NCI-H2029 treated with DMSO at 0.1 percent for 48 hours (cell line): ENCODE measurements around the gene EXOC8.
"Not testable (repeated sequence)": the region's sequence is repeated elsewhere in the genome, so short reads cannot be mapped to it uniquely, and the experiment has no call there.

ENCODE experiments used
- DNase-seq: peaks from one replicate; lab custom pipeline; 2025; lab: John Stamatoyannopoulos, UW

EXOC8 gene

DNA sequence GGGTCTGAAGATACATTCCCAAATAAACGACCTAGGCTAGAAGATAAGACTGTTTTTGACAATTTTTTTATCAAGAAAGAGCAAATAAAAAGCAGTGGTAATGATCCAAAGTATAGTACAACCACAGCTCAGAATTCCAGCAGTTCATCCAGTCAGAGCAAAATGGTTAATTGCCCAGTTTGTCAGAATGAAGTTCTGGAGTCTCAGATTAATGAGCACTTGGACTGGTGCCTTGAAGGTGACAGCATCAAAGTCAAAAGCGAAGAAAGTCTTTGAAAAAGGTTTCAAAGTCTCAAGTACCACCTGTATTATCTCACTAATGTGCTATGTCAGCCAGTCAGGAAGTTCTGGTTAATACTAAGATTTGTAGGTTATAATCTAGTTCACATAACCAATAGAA lies 15.4 kb upstream of the EXOC8 start:
- DNase-seq, result no peak

DNA sequence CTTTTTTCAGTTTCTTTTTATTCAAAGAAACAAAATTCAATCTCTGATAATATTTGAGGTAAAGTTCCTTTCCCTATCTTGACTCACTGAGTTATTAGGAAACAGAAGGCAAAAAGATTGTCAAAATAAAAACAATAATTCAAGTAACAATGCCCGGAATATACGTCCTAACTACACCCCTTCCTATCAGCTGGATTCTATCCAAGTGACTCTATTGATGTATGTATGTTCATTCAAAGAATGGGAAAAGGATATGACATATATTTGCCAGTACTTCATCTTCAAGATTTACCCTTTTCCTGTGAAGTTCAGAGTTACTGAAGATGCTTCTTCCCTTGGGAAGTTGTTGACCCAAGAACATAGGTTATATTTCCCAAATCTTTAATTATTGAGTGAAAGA lies 14.2 kb upstream of the EXOC8 start:
- no peak for DNase-seq

DNA sequence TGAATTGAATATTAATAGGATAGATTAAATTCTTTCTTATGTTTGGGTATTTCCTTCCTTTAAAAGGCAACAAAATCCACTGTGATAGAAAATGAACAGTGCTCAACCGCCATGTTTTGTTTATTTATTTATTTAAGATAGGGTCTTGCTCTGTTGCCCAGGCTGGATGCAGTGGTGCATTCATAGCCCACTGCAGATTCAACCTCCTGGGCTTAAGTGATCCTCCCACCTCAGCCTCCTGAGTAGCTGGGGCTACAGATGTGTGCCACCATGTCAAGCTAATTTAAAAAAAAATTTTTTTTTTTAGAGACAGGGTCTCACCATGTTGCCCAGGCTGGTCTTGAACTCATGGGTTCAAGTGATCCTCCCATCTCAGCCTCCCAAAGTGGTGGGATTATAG lies 11.2 kb upstream of the EXOC8 start:
- DNase-seq, result not testable (repeated sequence)

DNA sequence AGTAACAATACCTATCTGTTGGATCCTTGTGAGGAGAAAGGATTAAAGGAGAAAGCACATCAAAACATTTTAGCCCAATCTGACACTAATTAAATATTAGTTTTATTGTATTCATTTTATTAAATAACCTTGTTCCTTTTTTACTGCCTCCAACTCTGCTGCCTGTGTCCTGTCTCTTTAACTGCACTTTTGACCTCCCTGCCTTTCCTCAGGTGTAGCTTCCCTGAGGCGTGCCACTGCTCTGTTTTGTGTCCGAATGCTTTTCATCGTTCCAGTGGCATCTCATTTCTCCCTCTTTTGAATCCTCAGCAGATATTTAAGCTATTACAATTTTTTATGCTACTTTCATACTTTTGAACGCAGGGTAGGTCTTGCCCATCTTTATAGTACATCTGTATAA lies 10.8 kb upstream of the EXOC8 start:
- DNase-seq, result no peak

DNA sequence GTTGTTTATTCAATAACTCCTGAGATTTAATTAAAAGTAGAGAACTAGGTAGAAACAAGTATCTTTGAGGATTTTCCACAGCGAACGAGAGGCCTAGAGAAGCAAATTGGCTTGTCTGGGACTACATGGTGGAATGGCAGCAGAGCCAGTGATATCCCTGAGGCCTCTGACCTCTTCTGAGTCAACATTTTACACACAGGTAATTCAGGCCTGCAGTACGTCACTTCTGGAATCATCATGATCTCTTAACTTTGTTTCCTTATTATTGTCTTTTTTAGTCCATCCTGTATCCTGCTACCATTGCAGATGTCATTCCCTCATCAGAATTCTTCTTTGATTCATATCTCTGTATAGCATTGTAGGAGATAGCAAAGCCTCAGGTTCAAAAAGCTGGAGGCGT lies 10.3 kb upstream of the EXOC8 start:
- no peak for DNase-seq

DNA sequence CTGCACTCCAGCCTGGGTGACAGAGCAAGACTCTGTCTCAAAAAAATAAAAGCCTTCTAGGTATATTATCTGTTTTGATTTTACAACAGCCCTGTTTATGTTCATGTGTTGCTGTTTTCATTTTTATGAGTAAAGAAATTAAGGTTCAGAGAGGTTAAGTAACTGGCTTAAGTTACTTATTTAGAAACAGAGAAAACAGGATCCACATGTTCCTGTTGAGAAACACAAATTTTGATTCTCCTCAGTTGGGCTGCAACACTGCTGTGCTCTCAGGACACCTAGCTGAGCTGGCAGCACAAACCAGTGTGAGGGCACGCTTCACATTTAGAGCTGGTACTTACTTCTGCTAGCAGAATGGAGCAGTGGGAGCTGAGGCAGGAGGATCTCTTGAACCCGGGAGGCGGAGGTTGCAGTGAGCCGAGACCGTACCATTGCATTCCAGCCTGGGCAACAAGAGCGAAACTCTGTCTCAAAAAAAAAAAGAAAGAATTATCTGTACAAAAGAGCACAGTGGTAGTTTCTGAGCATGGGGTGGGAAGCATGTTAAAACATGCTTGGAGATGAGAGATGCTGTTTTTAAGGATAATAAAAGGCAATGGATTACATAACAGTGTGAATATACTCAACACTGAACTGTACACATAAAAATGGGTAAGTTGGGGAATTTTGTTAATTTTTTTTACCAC lies 2.8 kb upstream of the EXOC8 start:
- no peak for DNase-seq

DNA sequence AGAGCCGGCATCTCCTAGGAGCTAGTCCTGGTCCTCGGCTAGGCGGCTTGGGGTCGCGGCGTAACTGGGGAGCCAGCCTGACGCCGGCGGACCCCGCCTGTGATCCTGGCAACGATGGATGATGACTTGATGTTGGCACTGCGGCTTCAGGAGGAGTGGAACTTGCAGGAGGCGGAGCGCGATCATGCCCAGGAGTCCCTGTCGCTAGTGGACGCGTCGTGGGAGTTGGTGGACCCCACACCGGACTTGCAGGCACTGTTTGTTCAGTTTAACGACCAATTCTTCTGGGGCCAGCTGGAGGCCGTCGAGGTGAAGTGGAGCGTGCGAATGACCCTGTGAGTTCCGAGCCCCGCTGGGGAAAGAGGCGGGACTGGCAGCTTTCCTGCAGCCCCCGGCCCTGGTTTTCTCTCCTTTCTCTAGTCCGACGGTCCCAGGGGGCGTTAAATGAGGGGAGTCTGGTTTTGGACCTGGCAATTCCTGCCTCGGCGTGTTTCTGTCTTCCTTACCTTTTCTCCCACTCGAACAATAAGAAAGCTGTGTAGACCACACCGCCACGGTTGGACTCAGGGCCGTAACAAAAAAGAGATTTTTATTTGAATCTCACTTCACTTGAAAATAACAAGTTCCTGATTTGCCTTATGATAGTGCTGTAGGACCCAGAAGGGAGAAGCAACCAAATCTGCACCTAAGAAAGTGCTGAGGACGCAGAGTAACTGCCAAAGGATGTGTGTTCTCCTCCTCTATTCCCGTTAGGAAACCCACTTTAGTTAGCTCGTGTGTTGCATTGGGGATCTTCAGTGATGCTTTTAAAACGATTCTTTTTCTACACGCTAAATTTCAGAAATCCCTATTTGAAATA lies 847 bp upstream of the EXOC8 start, which contains the start of gene SPRTN:
TSS of gene SPRTN (plus strand) at position 24 of the 859 bp plus-strand sequence. CDS start at position 115, 91 bp downstream.
- DNase-seq, result no peak

DNA sequence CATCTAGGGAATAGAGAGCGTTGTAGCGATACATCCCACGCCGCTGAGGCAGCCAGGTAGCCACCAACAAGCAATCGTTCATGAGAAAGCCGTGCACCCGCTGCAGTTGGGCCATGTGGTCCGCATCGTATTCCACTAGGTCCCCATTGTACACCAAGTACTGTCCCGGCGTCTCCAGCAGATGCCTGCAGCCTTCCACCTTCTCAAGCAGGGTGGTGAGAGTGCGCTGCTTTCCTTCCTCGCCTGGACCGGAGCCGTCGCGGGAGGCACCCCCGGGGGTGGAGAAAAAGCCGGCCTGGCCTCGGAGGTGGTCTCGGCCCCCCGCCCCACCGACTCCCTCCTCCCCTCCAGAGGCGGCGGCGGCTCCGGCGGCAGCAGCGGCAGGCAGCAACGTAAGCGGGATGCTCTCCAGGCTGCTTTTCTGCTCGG lies 595 bp downstream of the EXOC8 start:
- no peak for DNase-seq

DNA sequence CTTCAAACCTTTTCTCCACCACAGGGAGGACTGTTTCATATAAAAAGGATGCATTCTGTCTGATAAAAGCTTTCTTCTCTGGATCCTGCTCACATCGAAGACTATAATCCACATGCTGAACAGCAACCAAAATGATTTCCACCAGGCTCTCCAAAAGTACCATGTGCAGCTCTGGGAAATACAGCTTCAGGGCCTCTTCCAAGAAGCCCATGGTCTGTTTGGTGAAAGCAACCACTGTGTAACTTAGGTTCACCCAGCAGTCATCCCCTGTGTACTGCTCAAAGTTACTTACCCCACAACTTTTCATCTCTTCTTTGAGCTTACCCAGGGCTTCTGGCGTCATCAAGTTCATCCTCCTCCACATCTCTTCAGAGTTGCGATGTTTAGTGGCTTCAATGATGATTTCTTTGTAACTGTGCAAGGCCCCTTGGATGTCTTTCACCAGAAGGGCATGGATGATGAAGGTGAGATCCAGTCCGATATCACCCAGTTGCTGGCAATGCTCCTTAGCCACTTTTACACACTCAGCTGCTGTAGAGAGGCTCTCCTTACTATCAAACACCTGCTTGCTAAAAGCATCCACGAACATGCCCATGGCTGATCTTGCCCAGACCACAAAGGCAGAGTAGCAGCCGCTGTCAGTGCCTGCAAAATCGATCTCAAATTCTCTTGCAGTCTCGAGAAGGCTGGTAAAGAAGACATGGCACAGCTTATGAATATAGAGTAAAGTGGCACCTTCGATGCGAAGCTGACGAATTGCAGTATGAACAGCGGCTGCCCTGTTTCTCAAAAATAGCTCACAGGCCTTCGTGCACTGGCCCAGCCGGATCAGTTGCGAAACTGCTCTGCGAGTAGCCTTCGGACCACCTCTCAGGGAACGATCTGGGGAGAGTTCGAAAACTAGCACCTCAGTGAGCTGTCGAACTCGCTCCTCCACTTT lies 1.7 kb downstream of the EXOC8 start:
- no peak for DNase-seq

DNA sequence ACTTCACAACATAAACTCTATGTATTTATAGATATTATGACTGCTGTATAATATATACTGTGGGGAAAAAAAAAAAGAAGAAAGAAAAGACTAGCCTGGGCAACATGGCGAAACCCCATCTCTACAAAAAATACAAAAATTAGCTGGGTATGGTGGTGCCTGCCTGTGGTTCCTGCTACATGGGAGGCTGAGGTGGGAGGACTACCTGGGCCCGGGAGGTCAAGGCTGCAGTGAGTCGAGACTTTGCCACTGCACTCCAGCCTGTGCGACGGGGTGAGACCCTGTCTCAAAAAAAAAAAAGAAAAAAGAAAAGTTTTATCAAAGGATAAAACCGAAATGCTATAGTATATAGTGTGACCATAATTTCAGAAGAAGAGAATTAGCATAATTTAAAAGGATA lies 2.7 kb downstream of the EXOC8 start:
- DNase-seq, result no peak

DNA sequence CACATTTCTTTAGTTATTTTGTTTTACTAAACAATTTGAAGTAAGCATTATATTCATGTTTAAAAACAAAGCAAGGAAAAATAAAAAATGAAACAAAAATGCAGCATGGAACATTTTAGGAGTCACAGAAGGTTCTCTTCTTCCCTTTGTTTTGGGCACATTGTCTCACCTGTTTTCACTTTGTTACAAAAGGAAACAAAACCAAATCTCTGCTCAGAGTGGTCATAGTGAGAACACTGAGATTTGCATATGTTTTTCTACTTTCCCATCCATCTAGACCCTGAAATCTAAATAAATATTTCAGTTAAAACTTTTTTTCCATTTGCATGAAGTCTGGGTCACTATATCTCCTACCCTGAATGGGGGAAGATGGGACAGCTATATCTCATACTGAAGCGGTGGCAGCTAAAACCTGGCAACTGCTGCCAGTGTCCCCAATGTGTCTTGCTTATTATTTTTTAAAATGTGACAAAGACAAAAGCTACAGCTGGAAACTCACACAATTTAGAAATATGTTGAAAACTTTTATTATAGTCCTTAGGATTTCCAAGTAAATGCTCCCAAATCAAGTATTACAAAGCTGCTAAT lies 3.5 kb downstream of the EXOC8 start:
- DNase-seq, result no peak

DNA sequence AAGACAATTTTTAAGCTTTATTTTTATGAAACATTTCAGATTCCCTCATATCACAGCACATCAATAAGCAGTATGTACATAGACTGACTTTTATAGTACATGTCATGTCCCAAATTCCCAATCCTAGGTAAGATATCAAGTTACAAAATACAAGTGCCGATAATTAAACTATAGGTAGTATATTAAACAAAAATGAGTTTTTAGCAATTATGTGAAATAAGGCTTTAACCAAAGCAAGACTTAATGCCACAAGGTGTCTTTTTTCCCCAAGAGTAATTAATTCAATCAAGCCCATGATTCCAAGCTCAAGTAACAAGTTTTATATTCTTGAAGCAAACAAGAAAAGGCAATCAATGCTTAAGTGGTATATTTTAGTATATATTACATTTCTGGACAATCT lies 4.9 kb downstream of the EXOC8 start:
- no peak for DNase-seq

DNA sequence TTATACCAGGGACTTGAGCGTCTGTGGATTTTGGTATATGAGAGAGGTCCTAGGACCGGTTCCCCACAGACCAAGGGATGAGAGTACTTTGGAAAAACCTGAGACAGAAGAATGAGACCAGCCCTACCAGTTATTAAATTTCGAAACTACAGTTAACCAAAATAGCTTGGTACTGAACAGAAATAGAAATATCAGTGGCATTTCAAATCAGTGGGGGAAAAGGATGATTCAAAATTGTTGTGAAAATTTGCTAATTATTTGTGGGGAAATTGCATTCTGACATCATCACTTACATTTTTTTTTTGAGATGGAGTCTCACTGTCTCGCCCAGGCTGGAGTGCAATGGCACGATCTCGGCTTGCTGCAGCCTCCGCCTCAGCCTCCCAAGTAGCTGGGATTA lies 8.2 kb downstream of the EXOC8 start:
- DNase-seq, result no peak

DNA sequence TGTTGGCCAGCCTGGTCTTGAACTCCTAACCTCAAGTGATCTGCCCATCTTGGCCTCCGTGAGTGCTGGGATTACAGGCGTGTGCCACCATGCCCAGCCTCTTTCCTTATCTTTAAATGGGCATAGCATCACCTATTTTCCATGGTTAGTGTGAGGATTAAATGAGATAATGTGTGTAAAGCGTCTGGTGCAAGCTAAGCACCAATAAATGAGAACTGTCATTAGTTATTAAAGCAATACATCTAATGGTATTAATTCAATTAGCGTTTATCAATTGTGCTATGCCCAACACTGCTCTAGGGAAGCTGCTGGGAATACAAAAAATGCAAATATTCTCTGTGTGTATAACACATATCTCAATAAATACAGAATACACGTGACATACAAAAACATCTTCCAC lies 10.0 kb downstream of the EXOC8 start:
- DNase-seq, result no peak

DNA sequence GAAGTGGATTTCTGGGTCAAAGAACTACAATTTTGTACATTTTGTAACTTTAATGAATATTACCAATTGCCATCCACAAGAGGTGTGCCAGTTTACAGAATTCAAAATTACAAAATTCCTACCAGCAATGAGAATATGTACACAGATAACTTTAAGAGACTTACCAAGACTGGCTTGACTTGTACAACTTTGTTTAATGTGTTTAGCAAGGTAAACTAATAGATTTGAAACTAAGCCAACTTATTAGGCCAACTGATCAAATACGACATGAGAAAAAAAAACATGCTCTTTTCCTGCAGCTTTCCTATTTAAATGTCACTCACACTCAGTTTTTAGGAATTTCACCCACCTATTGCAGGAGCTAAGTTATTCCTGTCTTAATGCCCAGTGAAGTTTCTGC lies 11.4 kb downstream of the EXOC8 start:
- DNase-seq, result no peak

DNA sequence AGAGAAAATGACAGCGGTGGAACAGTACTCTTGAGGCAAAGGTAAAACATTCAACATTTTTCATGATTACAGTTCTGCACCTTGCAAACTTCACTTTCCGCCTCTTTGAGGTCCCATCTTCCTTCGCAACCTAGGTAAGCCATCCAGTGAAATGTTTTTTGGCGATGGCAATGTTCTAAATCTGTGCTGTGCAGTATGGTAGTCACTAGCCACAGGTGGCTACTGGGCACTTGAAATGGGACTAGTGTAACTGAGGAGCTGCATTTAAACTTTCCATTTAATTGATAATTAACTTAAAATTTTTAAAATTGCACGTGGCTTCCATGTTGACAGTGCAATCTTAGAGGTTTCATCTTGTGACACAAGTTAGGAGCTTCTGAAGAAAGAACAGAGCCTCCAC lies 13.0 kb downstream of the EXOC8 start:
- DNase-seq, result no peak

DNA sequence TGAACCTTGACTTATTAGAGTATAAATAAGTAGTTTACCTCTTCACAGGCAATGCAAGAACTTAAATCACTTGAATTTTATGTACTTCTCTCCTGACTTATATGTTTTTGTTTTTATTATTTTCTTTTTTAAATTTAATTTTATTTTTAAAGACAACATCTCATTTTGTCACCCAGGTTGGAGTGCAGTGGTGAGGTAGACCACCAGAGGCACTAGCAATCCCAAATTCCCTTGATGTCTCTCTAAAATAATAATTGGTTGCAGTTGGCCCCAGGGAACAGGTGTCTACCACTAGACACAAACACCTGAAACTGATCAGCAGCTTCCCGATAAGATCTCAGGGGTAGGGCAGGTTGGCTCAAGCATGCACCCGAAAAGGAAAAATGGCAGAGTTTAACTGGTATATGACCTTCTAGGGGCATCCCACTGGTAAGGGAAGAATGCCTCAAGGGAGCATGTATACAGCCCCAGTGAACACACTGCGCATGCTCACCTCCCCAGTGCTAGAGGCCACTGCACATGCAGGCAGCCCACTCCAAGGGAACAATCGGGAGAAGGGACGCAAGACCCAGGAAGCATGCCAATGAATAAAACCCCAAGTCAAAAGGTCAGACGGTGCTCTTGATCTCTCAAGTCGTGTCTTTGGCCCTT lies 14.6 kb downstream of the EXOC8 start:
- no peak for DNase-seq

DNA sequence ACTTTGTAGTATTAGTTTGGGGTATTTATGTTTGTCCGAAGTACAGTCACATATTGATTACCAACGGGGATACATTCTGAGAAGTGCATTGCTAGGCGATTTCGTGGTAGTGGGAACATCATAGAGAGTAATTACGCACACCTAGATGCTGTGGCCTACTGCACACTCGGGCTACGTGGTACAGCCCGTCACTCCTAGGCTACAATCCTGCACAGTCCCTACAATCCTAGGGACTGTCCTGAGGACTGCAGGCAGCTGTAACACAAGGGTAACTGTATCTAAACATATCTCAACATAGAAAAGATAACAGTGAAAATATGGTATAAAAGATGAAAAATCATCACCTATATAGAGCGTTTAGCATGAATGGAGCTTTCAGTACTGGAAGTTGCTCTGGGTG lies 18.6 kb downstream of the EXOC8 start:
- no peak for DNase-seq

DNA sequence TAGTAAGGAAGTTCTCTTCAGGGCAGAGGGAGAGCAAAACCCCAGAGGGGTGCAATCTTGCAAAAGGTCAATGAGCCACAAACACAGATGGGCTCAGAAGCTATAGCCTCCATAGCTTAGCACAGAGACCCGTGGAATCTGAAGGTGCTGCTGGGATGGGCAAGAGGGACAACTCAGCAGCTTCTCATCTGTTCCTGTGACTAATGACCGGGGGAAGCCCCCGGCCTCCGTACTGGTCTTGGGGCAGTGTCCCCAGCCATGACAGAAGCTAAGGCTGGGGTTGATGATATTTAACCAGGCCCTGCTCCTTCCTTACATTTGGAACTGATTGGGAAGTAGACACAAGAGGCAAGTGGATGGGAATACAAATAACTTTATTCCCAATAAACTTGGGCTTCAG lies 19.1 kb downstream of the EXOC8 start:
- no peak for DNase-seq

DNA sequence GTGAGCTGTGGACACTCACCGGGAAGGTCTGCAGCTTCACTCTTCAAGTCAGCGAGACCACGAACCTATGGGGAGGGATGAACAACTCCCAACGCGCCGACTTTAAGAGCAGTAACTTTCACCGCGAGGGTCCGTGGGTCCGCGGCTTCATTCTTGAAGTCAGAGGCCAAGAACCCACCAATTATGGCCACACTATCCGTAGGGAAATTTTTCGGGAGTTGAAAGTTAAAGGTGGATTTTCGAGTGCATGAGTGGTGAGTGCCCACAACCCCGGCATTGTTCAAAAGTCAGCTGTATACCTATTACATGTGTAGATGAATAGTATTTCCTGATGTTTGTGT lies 19.7 kb downstream of the EXOC8 start:
- no peak for DNase-seq

DNA sequence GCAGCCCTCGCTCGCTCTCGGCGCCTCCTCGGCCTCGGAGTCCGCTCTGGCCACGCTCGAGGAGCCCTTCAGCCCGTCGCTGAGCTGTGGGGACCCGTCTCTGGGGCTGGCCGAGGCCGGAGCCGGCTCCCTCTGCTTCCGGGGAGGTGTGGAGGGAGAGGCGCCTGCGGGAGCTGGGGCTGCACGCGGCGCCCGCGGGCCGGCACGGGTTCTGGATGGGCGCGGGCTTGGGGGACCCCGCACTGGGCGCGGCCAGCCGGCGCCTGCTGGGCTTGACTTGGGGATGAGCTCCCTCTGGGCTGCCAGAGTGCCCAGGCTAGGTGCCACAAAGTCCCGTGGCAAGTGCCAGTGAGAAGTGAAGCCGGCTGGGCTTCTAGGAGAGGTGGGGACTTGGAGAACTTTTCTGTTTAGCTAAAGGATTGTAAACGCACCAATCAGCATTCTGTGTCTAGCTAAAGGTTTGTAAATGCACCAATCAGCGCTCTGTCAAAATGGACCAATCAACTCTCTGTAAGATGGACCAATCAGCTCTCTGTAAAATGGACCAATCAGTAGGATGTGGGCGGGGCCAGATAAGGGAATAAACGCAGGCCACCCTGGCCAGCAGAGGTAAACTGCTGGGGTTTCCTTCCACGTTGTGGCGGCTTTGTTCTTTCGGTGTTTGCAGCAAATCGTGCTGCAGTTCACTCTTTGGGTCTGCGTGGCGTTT lies 20.2 kb downstream of the EXOC8 start:
- no peak for DNase-seq
